Posterior vena cava (tissue), 2 donors: ENCODE measurements around the gene ALKBH7. TPM values are rescaled to one million over a fixed set of nuclear protein-coding genes. Genes with fewer than 3 reads are reported as not detected.
A peak's percentile ranks its signal among the peaks of the same experiment; 100 is the strongest.

Experiments used
- DNase-seq: peaks from one replicate; pipeline ENCODE4 v3.0.0-alpha.2; 2020; ENCODE audit warnings: low spot score
- intact Hi-C, 2 donors: fragments of 100-400 bp; cut with DNase I; formaldehyde crosslinking; loops; one replicate each; pipeline versions ENCODE4 v1.14.1 to v1.14.2; 2022 to 2023
- microRNA-seq, 2 donors: library from miRNA; unstranded; fragments of <30 nt; microRNA quantifications; one replicate each; pipeline ENCODE4 v1.2.0, GENCODE V29; 2020 to 2021; ENCODE audit warnings: borderline microRNAs expressed in 2 of 2
- total RNA-seq, 2 donors: library from RNA; stranded (reverse); fragmentation: NEBNext Ultra II Directional; extraction: Animal tissue kit (Norgen Biotek cat#: 25700); gene quantifications; one replicate each; pipeline ENCODE4 v1.2.1, GENCODE V29; 2021
- donor health status: DM: yes; HTN: yes; CAD: no.
- donor health status: DM: yes; HTN: yes; CAD: no.

The ALKBH7 gene
- total RNA-seq, 2 donors from 2014 or later: 37.1 to 41.2 TPM

GRCh38 chr19:6416658-6417405 lies 44.2 kb downstream of the ALKBH7 start:
- intact Hi-C loops: loop anchor here (10.0 kb wide), 2 partner anchors 132 to 192 kb away; no protein-coding TSS in a partner anchor
- DNase-seq: no peak

GRCh38 chr19:6417713-6418561 lies 45.3 kb downstream of the ALKBH7 start:
- intact Hi-C loops: loop anchor here (10.0 kb wide), 2 partner anchors 133 to 193 kb away; no protein-coding TSS in a partner anchor
- no peak for DNase-seq

GRCh38 chr19:6418562-6418932 lies 46.0 kb downstream of the ALKBH7 start:
- no peak for DNase-seq
- intact Hi-C loops: loop anchor here (10.0 kb wide), 2 partner anchors 134 to 194 kb away; no protein-coding TSS in a partner anchor

- intact Hi-C loops: loop anchor here in 1 of 2 donors (5.0 kb wide), 1 partner anchor 399 kb away; no protein-coding TSS in a partner anchor
- DNase-seq: no peak
Measured at GRCh38 chr19:6421075-6422014, 48.8 kb downstream of the ALKBH7 start.

GRCh38 chr19:6423499-6424194 lies 51.1 kb downstream of the ALKBH7 start:
- DNase-seq: peak; percentile 82
- intact Hi-C loops: loop anchor here in 1 of 2 donors (5.0 kb wide), 1 partner anchor 401 kb away; no protein-coding TSS in a partner anchor

GRCh38 chr19:6424195-6424938 lies 51.8 kb downstream of the ALKBH7 start, which contains the start of gene KHSRP:
Gene KHSRP (minus strand): TSS chr19:6424811. CDS start chr19:6424701, 110 bp downstream.
- intact Hi-C loops: loop anchor here in 1 of 2 donors (5.0 kb wide), 1 partner anchor 402 kb away; no protein-coding TSS in a partner anchor
- DNase-seq: peak; percentile 100

Small RNA genes lying within 50 kb of the gene (microRNA-seq; reads per million reads assigned to microRNA genes)
- 0.97 to 1.8 reads per million in 2 donors for gene MIR3940
- 0 reads per million in 2 donors for gene MIR6790
- gene MIR6885: 0.26 to 0.32 reads per million in 2 donors

Other genes starting within 250 kb of the ALKBH7 start
- gene ACSBG2, start 237.1 kb upstream of the ALKBH7 start, total RNA-seq: not detected
- 10 to 100 TPM; 49.2 to 52.0 TPM for gene MLLT1, start 92.8 kb upstream of the ALKBH7 start, total RNA-seq
- not detected for gene ACER1, start 39.2 kb upstream of the ALKBH7 start, total RNA-seq
- 10 to 100 TPM; 55.1 to 56.4 TPM for gene CLPP, start 11.3 kb upstream of the ALKBH7 start, total RNA-seq
- gene PSPN, start 3.1 kb downstream of the ALKBH7 start, total RNA-seq: under 1 TPM; 0.65 to 0.71 TPM
- gene GTF2F1, start 20.4 kb downstream of the ALKBH7 start, total RNA-seq: 10 to 100 TPM; 32.5 to 35.4 TPM
- 100 to 1,000 TPM; 134 to 147 TPM for gene KHSRP, start 52.0 kb downstream of the ALKBH7 start, total RNA-seq
- under 1 TPM in 1 of 2 donors, not detected in 1; 0.24 TPM for gene SLC25A41, start 61.0 kb downstream of the ALKBH7 start, total RNA-seq
- gene SLC25A23, start 87.0 kb downstream of the ALKBH7 start, total RNA-seq: 10 to 100 TPM; 51.5 to 62.1 TPM
- not detected for gene CRB3, start 91.5 kb downstream of the ALKBH7 start, total RNA-seq
- gene DENND1C, start 109.0 kb downstream of the ALKBH7 start, total RNA-seq: 1 to 10 TPM; 2.1 to 3.9 TPM
- gene TUBB4A, start 129.5 kb downstream of the ALKBH7 start, total RNA-seq: under 1 TPM; 0.42 to 0.48 TPM
- gene TNFSF9, start 158.2 kb downstream of the ALKBH7 start, total RNA-seq: under 1 TPM; 0.42 to 0.67 TPM
- gene CD70, start 218.4 kb downstream of the ALKBH7 start, total RNA-seq: under 1 TPM in 1 of 2 donors, not detected in 1; 0.46 TPM